ENCODE data around the gene EFNA3. TPM values are rescaled to one million over a fixed set of nuclear protein-coding genes. Genes with fewer than 3 reads are reported as not detected.

The EFNA3 gene
- total RNA-seq, 1 experiment from 2014 or later = 23.5 TPM

DNA sequence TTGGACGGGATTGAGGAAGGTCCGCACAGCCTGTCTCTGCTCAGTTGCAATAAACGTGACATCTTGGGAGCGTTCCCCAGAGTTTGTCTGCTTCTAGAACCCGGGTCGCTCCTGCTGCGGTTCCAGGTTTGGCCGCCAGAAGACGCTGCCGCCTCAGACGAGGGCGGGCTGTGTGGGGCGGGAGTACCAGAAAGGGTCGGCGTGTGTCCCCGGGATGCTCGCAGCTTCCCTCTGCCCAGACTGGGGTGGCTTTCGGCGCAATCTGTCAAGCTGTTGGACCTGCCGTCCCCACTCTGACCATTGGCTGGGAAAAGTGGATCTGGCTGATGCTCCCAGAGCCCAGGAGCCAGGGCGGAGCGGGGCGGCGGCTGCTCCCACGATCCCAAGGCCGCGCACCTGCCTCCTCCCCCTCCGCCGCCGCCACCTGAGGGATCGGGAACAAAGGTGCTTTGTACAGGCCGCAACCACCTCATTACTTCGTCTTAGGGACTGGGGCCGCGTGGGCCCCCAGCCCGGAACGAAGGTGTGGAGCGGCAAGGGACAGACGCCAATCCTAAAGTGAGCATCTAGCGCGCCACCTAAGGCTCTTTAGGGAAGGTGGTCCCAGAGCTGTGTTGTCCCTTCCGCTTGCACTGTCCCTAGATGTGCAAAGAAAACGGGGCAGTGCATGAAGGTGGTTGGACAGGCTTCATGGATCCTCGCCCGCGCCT is 15.8 kb upstream of the EFNA3 start:
- Histone ChIP-seq H3K36me3 (ENCODE audit: low read depth, low read length) (peaks cover 21% of the 10 kb centered on the region), H3K4me2 (ENCODE audit: low read length) (peak overlapping the region; percentile 82)
- BruUV-seq (replicated peaks) = no TSS peak

DNA sequence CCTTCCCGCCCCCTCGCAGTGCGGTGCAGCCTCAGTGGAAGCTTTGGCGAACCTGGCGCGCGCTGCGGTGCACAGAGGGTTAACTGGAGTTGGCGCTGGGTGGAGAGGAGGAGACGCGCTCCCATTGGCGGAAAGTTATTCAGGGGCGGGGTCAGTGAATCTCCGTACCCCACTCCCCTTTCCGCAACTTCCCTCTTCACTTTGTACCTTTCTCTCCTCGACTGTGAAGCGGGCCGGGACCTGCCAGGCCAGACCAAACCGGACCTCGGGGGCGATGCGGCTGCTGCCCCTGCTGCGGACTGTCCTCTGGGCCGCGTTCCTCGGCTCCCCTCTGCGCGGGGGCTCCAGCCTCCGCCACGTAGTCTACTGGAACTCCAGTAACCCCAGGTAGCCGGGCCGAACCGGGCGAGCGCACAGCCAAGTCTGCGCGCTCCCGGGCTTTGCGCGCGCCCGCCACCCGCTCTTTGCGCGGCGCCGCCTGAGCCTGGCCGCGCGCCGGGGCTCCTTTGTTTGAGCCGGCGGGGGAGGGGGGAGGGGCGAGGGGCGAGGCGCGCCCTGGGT is 15.0 kb upstream of the EFNA3 start, which contains the start of gene EFNA4:
EFNA4 (plus strand) TSS at position 191 of the 561 bp plus-strand sequence; CDS start at position 275, 84 bp downstream.
- TSS peak; percentile 60 for BruUV-seq (replicated peaks)
- no peaks in the 10 kb centered on the region for H3F3A ChIP-seq (ENCODE audit: low read length, unreplicated experiment)
- peaks cover 14% of the 10 kb centered on the region for H3K36me3 ChIP-seq (ENCODE audit: low read depth, low read length)
- POLR2A ChIA-PET (ENCODE audit: unreplicated experiment) = interaction anchor here (1.0 kb wide), 1 partner anchor 90 kb away, joined by 4 read pairs; no protein-coding TSS in a partner anchor
- H3K9me2 ChIP-seq (replicated peaks; ENCODE audit: low read length) = no peaks in the 10 kb centered on the region
- peak within 1 kb of the TSS; percentile 82 for H3K4me2 ChIP-seq (ENCODE audit: low read length)
- H3K9me3 ChIP-seq (ENCODE audit: low read length) = no peaks in the 10 kb centered on the region
- ATAC-seq = peak; percentile 76
- H3K27me3 ChIP-seq (ENCODE audit: low read length) = no peaks in the 10 kb centered on the region
- CTCF ChIA-PET = interaction anchor here (2.3 kb wide), 1 partner anchor 21 kb away, joined by 14 read pairs; no protein-coding TSS in a partner anchor
- H3K4me1 ChIP-seq (ENCODE audit: insufficient read depth, low read length) = peaks cover 21% of the 10 kb centered on the region
- DNase-seq = peak; percentile 90
- H3K9ac ChIP-seq (ENCODE audit: low read length) = peak within 1 kb of the TSS; percentile 55
- peak within 1 kb of the TSS; percentile 83 for H2AFZ ChIP-seq (ENCODE audit: low read length)
- H4K20me1 ChIP-seq (ENCODE audit: low read length) = no peaks in the 10 kb centered on the region
- H3K79me2 ChIP-seq (ENCODE audit: low read length) = peaks cover 14% of the 10 kb centered on the region
- 0 out of 2 replicates have a peak within 1 kb of the TSS, but pooled peaks have one; percentile 3 for H3K27ac ChIP-seq (ENCODE audit: low read length)
- TF ChIP-seq CTCF (conservative IDR thresholded peaks at IDR 0.05; ENCODE audit: low read depth, low read length) = no peak
- TF ChIP-seq EZH2phosphoT487 (IDR thresholded peaks at IDR 0.05; ENCODE audit: borderline replicate concordance, low read length) = no peak
- TF ChIP-seq EZH2 (IDR thresholded peaks at IDR 0.05; ENCODE audit: low read length, unreplicated experiment) = no peak
- intact Hi-C loops (cut with micrococcal nuclease) = loop anchor here (1.0 to 5.0 kb wide), 2 partner anchors 21 to 91 kb away; partner anchors contain the start of genes CKS1B and SHC1
- peak within 1 kb of the TSS; percentile 76 for H3K4me3 ChIP-seq (ENCODE audit: low read length)

More for the DNA sequence above, 15.8 kb upstream of the EFNA3 start:
- Histone ChIP-seq H3F3A (ENCODE audit: low read length, unreplicated experiment) (no peaks in the 10 kb centered on the region), H3K9ac (ENCODE audit: low read length) (no peak overlapping the region), H3K9me3 (ENCODE audit: low read length) (no peaks in the 10 kb centered on the region), H4K20me1 (ENCODE audit: low read length) (no peaks in the 10 kb centered on the region), H3K79me2 (ENCODE audit: low read length) (peaks cover 14% of the 10 kb centered on the region), H3K4me1 (ENCODE audit: insufficient read depth, low read length) (peaks cover 21% of the 10 kb centered on the region), H3K27ac (ENCODE audit: low read length) (no peak overlapping the region), H3K4me3 (ENCODE audit: low read length) (peak overlapping the region; percentile 76), H2AFZ (ENCODE audit: low read length) (peak overlapping the region; percentile 83; the same call in 1 of the 2 replicates), H3K9me2 (replicated peaks; ENCODE audit: low read length) (no peaks in the 10 kb centered on the region), H3K27me3 (ENCODE audit: low read length) (no peaks in the 10 kb centered on the region)
- DNase-seq (peak; percentile 48), ATAC-seq (peak; percentile 29)
- intact Hi-C loops (cut with micrococcal nuclease) = loop anchor here (1.0 to 5.0 kb wide), 2 partner anchors 21 to 91 kb away; partner anchors contain the start of genes CKS1B and SHC1
- POLR2A ChIA-PET (ENCODE audit: unreplicated experiment) = no interaction called here
- CTCF ChIA-PET = interaction anchor here (2.3 kb wide), 1 partner anchor 22 kb away, joined by 14 read pairs; no protein-coding TSS in a partner anchor
- no peak for TF ChIP-seq EZH2 (IDR thresholded peaks at IDR 0.05; ENCODE audit: low read length, unreplicated experiment)
- TF ChIP-seq CTCF (conservative IDR thresholded peaks at IDR 0.05; ENCODE audit: low read depth, low read length) = peak; percentile 54

Measured in PC-3 (cell line).